Measurements from ENCODE around the gene DCBLD2. TPM values are rescaled to one million over a fixed set of nuclear protein-coding genes. Genes with fewer than 3 reads are reported as not detected.

The DCBLD2 gene
- total and polyA plus RNA-seq, 9 of the 15 experiments (the other 6 are each of a cell fraction or from before 2014, with no cell fraction given): 2.7 to 14.6 (median 7.4) TPM

DNA sequence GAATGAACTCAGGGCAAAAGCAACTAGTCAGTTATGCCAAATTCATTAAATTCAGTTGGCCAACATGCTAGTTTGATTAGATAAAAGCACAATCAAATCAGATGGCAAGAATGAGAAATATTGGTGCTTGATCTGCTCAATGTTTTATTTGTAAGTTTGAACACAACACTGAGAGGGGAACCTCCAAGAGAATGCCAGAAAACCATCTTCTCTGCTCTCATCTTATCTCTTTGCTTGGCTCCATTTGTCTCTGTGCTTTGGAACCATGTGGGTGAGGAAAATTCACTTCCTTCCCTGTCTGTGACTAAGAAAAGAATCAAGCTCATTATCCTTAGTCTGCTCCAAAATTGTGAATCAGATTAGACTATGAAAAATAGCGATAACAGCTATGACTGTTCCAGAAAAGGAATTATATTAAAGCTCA, 43.6 kb upstream of the DCBLD2 start (continued):
- TF ChIP-seq, protein P1, sequence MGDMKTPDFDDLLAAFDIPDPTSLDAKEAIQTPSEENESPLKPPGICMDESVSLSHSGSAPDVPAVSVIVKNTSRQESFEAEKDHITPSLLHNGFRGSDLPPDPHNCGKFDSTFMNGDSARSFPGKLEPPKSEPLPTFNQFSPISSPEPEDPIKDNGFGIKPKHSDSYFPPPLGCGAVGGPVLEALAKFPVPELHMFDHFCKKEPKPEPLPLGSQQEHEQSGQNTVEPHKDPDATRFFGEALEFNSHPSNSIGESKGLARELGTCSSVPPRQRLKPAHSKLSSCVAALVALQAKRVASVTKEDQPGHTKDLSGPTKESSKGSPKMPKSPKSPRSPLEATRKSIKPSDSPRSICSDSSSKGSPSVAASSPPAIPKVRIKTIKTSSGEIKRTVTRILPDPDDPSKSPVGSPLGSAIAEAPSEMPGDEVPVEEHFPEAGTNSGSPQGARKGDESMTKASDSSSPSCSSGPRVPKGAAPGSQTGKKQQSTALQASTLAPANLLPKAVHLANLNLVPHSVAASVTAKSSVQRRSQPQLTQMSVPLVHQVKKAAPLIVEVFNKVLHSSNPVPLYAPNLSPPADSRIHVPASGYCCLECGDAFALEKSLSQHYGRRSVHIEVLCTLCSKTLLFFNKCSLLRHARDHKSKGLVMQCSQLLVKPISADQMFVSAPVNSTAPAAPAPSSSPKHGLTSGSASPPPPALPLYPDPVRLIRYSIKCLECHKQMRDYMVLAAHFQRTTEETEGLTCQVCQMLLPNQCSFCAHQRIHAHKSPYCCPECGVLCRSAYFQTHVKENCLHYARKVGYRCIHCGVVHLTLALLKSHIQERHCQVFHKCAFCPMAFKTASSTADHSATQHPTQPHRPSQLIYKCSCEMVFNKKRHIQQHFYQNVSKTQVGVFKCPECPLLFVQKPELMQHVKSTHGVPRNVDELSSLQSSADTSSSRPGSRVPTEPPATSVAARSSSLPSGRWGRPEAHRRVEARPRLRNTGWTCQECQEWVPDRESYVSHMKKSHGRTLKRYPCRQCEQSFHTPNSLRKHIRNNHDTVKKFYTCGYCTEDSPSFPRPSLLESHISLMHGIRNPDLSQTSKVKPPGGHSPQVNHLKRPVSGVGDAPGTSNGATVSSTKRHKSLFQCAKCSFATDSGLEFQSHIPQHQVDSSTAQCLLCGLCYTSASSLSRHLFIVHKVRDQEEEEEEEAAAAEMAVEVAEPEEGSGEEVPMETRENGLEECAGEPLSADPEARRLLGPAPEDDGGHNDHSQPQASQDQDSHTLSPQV (IDR thresholded peaks at IDR 0.05): no peak

DNA sequence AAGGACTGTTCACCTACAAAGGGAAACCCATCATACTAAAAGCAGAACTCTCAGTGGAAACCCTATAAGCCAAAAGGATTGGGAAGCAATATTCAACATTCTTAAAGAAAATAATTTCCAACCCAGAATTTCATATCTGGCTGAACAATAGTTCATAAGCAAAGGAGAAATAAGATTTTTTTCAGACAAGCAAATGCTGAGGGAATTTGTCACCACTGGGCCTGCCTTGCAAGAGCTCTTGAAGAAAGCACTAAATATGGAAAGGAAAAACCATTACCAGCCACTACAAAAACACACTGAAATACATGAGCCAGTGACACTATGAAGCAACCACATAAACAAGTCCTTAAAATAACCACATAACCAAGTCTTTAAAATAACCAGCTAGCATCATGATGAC, 28.9 kb upstream of the DCBLD2 start:
- no peaks in the 10 kb centered on the region for H3K79me2 ChIP-seq (ENCODE audit: control insufficient read depth, insufficient read depth, low read length)
- in situ Hi-C loops (cut with MboI) (no loop called here), intact Hi-C loops (cut with micrococcal nuclease) (no loop called here)
- POLR2A ChIA-PET: no interaction called here
- H3K4me1 ChIP-seq (replicated peaks in 1 of 2; ENCODE audit: control insufficient read depth in 2 of 2, insufficient read depth in 2 of 2, low read length in 2 of 2): no peaks in the 10 kb centered on the region; a peak in 2 of 5 replicates
- no peak for ATAC-seq
- H3K36me3 ChIP-seq (ENCODE audit: control insufficient read depth, insufficient read depth, low read length): no peaks in the 10 kb centered on the region
- no peak overlapping the region for H3K9ac ChIP-seq (ENCODE audit: insufficient read depth in 1 of 2, low read depth in 2 of 2, low read length in 2 of 2)
- H3K9me3 ChIP-seq (replicated peaks; ENCODE audit: control insufficient read depth, insufficient read depth, low read depth, low read length): no peaks in the 10 kb centered on the region
- no peak for DNase-seq (ENCODE audit: extremely low read depth in 1 of 4, low spot score in 3 of 4)
- H3K9me1 ChIP-seq (ENCODE audit: control insufficient read depth, insufficient read depth, low read length): no peaks in the 10 kb centered on the region
- no TSS peak for BruUV-seq (replicated peaks)
- H3K4me2 ChIP-seq (ENCODE audit: insufficient read depth, low read length): no peak overlapping the region
- H3K4me3 ChIP-seq: no peak overlapping the region
- H3K27ac ChIP-seq (ENCODE audit: extremely low read depth, low read depth, low read length): no peak overlapping the region
- TF ChIP-seq BRD9 (IDR thresholded peaks at IDR 0.05; ENCODE audit: low read depth, partially characterized antibody): no peak
- TF ChIP-seq NFIX (CRISPR knock-in tag; IDR thresholded peaks at IDR 0.05; ENCODE audit: low read depth): no peak
- TF ChIP-seq, protein P2, sequence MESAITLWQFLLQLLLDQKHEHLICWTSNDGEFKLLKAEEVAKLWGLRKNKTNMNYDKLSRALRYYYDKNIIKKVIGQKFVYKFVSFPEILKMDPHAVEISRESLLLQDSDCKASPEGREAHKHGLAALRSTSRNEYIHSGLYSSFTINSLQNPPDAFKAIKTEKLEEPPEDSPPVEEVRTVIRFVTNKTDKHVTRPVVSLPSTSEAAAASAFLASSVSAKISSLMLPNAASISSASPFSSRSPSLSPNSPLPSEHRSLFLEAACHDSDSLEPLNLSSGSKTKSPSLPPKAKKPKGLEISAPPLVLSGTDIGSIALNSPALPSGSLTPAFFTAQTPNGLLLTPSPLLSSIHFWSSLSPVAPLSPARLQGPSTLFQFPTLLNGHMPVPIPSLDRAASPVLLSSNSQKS (CRISPR knock-in tag; IDR thresholded peaks at IDR 0.05): no peak
- no peak for TF ChIP-seq HDAC3 (IDR thresholded peaks at IDR 0.05; ENCODE audit: borderline replicate concordance, partially characterized antibody)
- CTCF ChIA-PET (ENCODE audit: low intra/inter-chr PET ratio): no interaction called here
- H2AFZ ChIP-seq (ENCODE audit: low read depth, low read length): no peak overlapping the region
- FAIRE-seq: no peak
- no peaks in the 10 kb centered on the region for H4K20me1 ChIP-seq (replicated peaks; ENCODE audit: control insufficient read depth, insufficient read depth, low read length)
- no peaks in the 10 kb centered on the region for H3K27me3 ChIP-seq (ENCODE audit: control insufficient read depth in 2 of 2, insufficient read depth in 2 of 2, low read length in 2 of 2)
